Thoracic aorta (tissue), 2 donors: Measurements from ENCODE around the gene PHC3. TPM values are rescaled to one million over a fixed set of nuclear protein-coding genes. Genes with fewer than 3 reads are reported as not detected.

Experiments used
- ATAC-seq: fragments of 150-250 bp; one replicate; pipeline ENCODE4 v1.8.0; 2017; ENCODE audit warnings: low read depth; ENCODE audit not compliant: insufficient number of reproducible peaks, low FRiP score
- DNase-seq: peaks from one replicate; pipeline ENCODE4 v3.0.0-alpha.2; 2020; ENCODE audit warnings: low spot score
- H3K27ac ChIP-seq, 2 donors: fragments of 200-600 bp; sonication (generic); 1 replicate in 1 of 2; 2 replicates in 1 of 2; pipeline ENCODE4 v1.5.1; 2016; ENCODE audit warnings: mild to moderate bottlenecking in 2 of 2, moderate library complexity in 2 of 2
- H3K27me3 ChIP-seq: fragments of 200-600 bp; sonication (generic); replicated peaks from 2 replicates; pipeline ENCODE4 v1.6.0; 2016; ENCODE audit warnings: mild to moderate bottlenecking; ENCODE audit not compliant: insufficient read depth
- H3K36me3 ChIP-seq: fragments of 200-600 bp; sonication (generic); one replicate; pipeline ENCODE4 v1.5.1; 2016
- H3K4me1 ChIP-seq, 2 donors: fragments of 200-600 bp; sonication (generic); 1 replicate in 1 of 2; 2 replicates in 1 of 2; pipeline versions ENCODE4 v1.5.1 to v1.6.0; 2016; ENCODE audit warnings: low read depth in 2 of 2, mild to moderate bottlenecking in 1 of 2; ENCODE audit not compliant: control insufficient read depth in 1 of 2
- H3K4me3 ChIP-seq: fragments of 200-600 bp; sonication (generic); 2 replicates; pipeline ENCODE4 v1.5.1; 2016; ENCODE audit warnings: mild to moderate bottlenecking
- H3K9me3 ChIP-seq: fragments of 200-600 bp; sonication (generic); 2 replicates; pipeline ENCODE4 v1.5.1; 2016
- CTCF ChIP-seq: fragments of 200-600 bp; sonication (generic); IDR thresholded peaks from one replicate; pipeline ENCODE4 v1.5.1; 2019; ENCODE audit warnings: antibody characterized with exemption
- total RNA-seq, 2 donors: library from RNA; depleted of rRNA; stranded (reverse); fragments of >200 nt; gene quantifications; one replicate each; pipeline versions ENCODE4 v1.1.0 to v1.2.3, GENCODE V29; 2016

The PHC3 gene
- total RNA-seq, 2 donors from 2014 or later, result 78.0 to 123 TPM

- no peak overlapping the region for H3K27ac ChIP-seq
- DNase-seq (no peak), ATAC-seq (no peak)
- no peaks in the 10 kb centered on the region for H3K9me3 ChIP-seq
- H3K36me3 ChIP-seq, result no peaks in the 10 kb centered on the region
- H3K27me3 ChIP-seq, result no peaks in the 10 kb centered on the region
- peaks cover 4 to 16% of the 10 kb centered on the region in 2 donors for H3K4me1 ChIP-seq
- H3K4me3 ChIP-seq, result no peak overlapping the region
- TF ChIP-seq CTCF, result no peak
Measured at GRCh38 chr3:170040418-170040817, 141.1 kb downstream of the PHC3 start.

GRCh38 chr3:170038434-170039110 lies 143.0 kb downstream of the PHC3 start:
- no peak for TF ChIP-seq CTCF
- Histone ChIP-seq H3K4me3 (peak overlapping the region; percentile 68), H3K27ac (no peak overlapping the region), H3K9me3 (no peaks in the 10 kb centered on the region), H3K27me3 (no peaks in the 10 kb centered on the region), H3K4me1 (peaks cover 4 to 16% of the 10 kb centered on the region in 2 donors), H3K36me3 (no peaks in the 10 kb centered on the region)
- ATAC-seq (no peak), DNase-seq (no peak)

Other genes starting within 250 kb of the PHC3 start
- 10 to 100 TPM; 27.3 to 49.0 TPM for gene SEC62, start 214.9 kb downstream of the PHC3 start, total RNA-seq
- gene GPR160, start 143.7 kb downstream of the PHC3 start, total RNA-seq, result 1 to 10 TPM; 2.2 to 2.3 TPM
- gene PRKCI, start 40.7 kb upstream of the PHC3 start, total RNA-seq, result 10 to 100 TPM; 22.5 to 52.9 TPM
- gene SKIL, start 176.0 kb upstream of the PHC3 start, total RNA-seq, result 100 to 1,000 TPM in 1 of 2 donors, 10 to 100 TPM in 1; 60.1 to 104 TPM
- 1 to 10 TPM; 2.5 to 2.7 TPM for gene CLDN11, start 237.1 kb upstream of the PHC3 start, total RNA-seq